Fibroblast of skin of abdomen (primary cell): Measurements from ENCODE around the gene PIK3R5.
A peak's percentile ranks its signal among the peaks of the same experiment; 100 is the strongest.

Source experiments
- DNase-seq: peaks from one replicate; pipeline ENCODE4 v3.0.0-alpha.2; 2013

Gene PIK3R5

DNA sequence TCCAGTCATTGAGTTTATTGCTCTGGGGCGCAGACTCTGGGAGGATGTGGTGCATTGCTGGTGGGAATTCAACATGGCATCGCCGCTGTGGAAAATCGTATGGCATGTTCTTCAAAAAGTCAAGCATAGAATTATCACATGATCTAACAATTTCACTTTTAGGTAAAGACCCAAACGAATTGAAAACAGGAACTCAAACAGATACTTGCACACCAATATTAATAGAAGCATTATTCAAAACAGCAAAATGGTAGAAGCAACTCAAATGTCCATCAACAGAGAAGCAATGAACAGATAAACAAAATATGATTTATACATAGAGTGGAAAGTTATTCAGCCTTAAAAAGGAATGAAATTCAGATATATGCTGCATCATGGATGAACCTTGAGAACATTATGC lies 113.9 kb downstream of the PIK3R5 start:
- no peak for DNase-seq

DNA sequence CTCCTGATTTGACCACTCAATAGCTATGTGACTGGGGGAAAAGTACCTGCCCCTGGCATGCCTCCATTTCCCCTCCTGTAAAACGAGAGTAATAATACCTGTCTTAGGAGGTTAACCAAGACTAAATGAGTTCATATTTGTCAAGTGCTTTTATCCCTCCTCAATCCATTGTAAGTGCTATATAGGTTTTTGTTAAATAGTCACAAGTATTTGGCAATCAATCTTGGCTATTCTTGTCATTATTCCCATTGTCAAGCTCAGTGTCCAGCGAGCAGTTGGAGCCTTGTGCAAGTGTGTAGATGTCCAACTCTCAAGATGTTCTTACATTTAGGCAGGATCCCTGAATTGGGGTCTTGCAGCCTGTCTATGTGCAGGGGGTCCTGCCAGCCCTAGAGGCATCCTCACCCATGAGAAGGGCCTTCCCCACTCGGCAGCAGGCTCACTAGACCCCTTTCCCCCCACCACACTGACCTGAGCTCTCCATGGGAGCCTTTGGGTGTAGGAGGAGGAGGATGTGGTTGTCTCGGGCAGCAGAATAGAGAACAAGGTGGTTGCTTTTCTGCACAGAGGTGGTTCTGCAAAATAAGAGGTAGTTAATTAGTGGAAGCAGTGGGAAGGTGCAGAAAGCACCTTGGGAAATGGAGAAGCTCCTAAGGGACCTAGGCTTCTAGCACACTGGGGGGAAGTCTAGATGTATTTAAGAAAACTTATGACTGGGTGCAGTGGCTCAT lies 116.0 kb downstream of the PIK3R5 start:
- no peak for DNase-seq

- DNase-seq = no peak
Observed at GRCh38 chr17:8847891-8848290, 117.6 kb downstream of the PIK3R5 start.

DNA sequence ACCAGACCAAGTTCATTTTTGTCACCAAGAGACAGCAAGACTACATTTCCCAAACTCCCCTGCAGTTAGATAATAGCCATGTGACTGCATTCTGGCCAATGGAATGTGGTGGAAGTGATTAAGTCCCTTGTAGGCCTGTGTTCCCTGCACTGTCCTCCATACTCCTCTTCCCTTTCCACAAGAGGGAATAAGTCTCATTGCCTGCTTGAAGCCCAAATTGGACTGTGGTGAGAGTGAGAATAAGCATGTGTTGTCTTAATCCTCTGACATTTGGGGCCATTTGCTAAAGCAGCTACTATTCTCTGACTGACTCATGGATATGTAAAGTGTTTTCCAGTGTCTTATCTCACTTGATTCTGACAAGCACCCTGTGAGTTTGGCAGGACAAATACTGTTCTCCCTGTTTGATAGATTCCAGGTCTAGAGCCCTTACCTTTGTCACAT lies 118.7 kb downstream of the PIK3R5 start:
- peak; percentile 36 for DNase-seq

GRCh38 chr17:8844229-8845218 lies 121.0 kb downstream of the PIK3R5 start:
- DNase-seq = peak; percentile 43

- DNase-seq = no peak
Observed at GRCh38 chr17:8843344-8843743, 122.2 kb downstream of the PIK3R5 start.

GRCh38 chr17:8841844-8842243 lies 123.7 kb downstream of the PIK3R5 start:
- DNase-seq = no peak

DNA sequence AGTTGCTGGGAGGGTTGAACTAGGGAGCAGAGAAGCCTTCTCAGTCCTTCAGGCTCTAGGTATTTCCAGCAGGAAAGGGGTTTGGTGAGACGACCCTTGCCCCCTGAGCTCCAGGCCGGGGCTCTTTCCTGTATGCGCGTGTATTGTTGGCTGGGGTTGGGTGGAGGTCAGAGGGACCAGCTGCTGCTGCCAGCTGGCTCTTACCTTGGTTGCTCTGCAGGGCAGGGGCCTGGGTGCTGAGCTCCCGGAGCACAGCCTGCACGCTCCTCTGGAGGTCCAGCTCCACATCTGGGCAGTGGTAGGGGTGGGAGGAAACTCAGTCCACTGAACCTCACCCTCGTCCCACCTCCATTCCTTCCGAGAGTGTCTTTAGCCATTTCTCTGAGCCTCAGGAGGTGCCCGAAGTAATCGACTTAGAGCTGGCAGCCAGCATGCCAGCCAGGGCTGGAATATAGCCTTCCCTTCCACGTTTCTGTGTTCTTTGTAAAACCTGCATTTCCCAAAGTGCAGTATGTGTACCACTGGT lies 126.0 kb downstream of the PIK3R5 start:
- no peak for DNase-seq

DNA sequence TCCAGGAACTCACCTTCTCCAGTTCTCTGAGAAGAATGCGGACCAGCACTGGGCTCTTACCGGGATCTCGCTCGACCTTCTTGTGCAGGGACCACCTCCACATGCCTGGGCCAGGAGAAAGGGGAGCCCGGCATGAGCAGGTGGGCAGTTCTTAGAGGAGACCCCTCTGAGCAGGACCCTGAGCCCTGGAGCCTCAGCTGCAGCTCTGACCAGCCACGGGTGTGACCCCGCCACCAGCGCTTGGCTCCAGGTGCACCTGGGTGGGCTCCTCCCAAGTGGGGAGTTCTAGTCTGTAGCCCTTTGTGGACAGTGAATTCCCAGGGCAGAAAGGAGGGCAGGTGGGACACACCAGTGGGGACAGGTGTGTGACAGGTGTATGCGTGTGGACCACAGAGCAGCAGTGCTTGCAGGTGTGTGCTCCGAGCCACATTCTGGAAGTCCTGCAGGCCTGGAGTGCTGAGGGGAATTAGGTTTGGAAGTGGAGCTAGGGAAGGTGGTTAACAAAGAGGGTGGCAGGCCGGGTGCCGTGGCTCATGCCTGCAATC lies 126.9 kb downstream of the PIK3R5 start:
- no peak for DNase-seq

DNA sequence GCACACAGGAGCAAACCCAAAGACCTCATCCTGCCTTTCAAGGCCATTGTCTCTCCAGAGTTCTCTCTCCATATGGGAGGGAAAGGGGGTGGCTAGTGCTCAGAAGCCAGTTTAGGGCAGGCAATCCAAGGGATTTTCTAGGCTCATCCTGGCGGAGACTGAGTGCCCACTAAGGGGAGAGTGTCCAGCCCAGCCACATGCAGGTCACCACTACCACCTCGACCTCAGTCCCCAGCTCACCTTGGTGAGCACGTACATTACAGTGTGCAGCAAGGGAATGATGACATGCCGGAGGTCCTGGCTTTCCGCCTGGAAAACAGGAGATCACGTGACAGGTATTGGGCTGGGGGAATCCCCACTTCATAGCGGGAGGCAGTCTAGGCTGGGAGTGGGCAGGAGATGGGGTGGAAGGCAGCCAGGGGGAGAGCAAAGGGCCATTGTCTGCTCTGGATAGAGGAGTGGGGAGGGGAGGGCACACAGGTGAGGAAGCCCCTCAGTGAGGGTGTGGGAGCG lies 127.9 kb downstream of the PIK3R5 start:
- DNase-seq = peak; percentile 32

GRCh38 chr17:8836821-8837562 lies 128.5 kb downstream of the PIK3R5 start:
- DNase-seq = peak; percentile 31

GRCh38 chr17:8835631-8836364 lies 129.7 kb downstream of the PIK3R5 start:
- no peak for DNase-seq

DNA sequence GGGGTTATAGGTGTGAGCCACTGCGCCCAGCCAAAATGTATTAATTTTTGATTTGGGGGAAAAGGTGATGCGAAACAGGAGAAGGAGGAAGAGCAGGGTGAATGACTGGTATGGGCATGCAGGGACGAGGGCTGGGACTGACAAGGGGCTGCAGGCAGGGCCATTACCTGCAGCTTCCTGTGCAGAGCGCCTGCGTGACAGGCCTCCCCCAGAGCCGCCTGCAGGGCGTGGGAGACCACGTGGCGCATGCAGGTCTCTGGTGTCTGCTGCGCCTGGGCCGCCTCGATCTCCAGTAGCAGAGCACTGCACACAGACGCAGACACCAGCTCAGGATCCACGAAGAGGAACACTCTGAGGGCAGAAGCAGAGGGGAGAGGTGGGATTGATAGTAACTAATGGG lies 130.4 kb downstream of the PIK3R5 start:
- DNase-seq = no peak

DNA sequence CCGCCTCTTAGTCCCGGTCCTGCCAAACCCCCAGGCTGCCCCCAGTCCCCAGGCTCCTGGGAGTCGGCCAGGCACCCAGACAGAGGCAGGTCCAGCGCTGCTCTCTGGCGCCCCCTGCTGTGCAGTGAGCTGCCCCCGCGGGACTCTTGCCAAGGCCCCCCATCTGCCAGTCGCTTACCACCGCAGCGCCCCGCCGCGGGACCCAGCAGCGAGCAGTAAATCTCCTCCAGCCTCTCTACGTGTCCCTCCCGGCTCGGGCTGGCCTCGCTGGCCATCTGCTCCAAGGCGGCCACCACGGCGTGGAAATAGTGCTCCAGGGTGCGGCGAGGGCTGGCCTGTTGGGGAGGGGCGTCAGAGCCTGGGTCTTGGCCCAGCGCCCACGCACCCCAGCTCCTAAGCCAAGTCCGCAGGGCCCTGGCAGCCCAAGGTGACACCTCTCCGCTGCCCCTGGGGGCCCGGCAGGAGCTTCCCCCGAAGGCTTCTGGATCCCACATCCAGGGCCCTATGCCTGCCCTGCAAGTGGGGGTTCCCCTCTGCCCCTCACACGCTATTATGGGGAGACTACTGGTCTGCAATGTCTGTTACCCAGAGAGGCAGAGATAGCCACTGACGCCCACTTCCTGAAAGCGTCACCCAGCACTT lies 132.7 kb downstream of the PIK3R5 start:
- no peak for DNase-seq

GRCh38 chr17:8831234-8831849 lies 134.2 kb downstream of the PIK3R5 start:
- no peak for DNase-seq

DNA sequence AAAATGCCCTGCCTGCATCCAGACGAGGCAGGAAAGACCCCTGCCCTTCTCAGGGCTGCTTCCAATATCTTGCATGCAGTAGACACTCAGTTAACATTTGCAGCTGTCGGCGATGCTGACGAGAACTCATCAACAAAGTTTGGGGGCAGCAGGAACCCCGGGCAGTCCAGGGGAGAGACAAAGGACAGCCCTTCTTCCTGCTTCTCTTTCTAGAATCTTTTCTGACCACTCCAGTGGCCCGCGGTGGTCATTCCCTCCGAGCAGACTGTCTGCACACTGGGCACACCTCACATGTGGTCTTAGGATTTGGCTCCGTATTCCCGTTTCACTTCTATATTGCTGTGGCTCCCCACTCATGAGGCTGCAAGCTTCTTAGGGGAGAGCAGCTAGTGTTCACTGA lies 135.4 kb downstream of the PIK3R5 start:
- no peak for DNase-seq

DNA sequence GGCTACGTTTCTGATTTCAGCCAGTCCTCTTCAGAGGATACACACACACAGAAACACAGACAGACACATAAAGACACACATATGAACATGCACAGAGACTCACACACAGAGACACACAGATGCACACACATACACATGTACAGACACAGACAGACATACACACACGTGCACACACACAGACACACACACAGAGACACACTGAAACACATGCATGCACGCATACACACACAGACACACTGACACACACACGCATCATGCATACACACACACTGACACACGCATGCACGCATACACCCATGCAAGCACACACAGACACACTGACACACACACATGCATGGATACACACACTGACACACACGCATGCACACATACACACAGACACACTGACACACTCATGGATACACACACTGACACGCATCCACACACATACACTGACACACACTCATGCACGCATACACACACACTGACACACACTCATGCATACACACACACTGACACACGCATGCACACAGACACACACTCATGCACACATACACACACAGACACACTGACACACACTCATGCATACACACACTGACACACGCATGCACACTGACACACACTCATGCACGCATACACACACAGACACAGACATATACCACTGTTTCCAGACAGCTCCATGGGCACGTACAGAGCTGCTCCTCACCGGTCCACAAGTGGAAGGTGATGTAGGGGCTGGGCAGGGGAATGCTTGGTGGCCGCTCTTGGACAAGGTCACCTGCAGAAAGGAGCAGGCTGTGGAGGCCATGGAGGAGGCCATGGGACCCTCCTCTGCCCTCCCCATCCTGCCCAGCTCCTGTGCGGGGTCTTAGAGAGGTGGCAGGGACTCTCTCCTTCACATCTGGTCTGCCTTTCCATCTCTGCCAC lies 136.2 kb downstream of the PIK3R5 start:
- DNase-seq = no peak
